ENCODE results near the gene TCF7. TPM values are rescaled to one million over a fixed set of nuclear protein-coding genes. Genes with fewer than 3 reads are reported as not detected.

The TCF7 gene
- total RNA-seq, 1 donor from 2014 or later: 0.55 TPM

- H3K4me1 Mint-ChIP-seq (ENCODE audit: low read depth): peaks cover 7% of the 10 kb centered on the region
- peak overlapping the region; percentile 63 for H3K4me3 Mint-ChIP-seq (ENCODE audit: unreplicated experiment)
- TF ChIP-seq, protein P1, sequence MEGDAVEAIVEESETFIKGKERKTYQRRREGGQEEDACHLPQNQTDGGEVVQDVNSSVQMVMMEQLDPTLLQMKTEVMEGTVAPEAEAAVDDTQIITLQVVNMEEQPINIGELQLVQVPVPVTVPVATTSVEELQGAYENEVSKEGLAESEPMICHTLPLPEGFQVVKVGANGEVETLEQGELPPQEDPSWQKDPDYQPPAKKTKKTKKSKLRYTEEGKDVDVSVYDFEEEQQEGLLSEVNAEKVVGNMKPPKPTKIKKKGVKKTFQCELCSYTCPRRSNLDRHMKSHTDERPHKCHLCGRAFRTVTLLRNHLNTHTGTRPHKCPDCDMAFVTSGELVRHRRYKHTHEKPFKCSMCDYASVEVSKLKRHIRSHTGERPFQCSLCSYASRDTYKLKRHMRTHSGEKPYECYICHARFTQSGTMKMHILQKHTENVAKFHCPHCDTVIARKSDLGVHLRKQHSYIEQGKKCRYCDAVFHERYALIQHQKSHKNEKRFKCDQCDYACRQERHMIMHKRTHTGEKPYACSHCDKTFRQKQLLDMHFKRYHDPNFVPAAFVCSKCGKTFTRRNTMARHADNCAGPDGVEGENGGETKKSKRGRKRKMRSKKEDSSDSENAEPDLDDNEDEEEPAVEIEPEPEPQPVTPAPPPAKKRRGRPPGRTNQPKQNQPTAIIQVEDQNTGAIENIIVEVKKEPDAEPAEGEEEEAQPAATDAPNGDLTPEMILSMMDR (IDR thresholded peaks at IDR 0.05): no peak
- H3K9me3 Mint-ChIP-seq (ENCODE audit: low read depth): no peaks in the 10 kb centered on the region
- H3K36me3 Mint-ChIP-seq (ENCODE audit: low read depth): no peaks in the 10 kb centered on the region
- DNase-seq (ENCODE audit: low spot score): no peak
- no peak overlapping the region for H3K27ac Mint-ChIP-seq (ENCODE audit: unreplicated experiment)
- peaks cover 6% of the 10 kb centered on the region for H3K27me3 Mint-ChIP-seq (ENCODE audit: low read depth)
Observed at GRCh38 chr5:134114886-134115805, 665 bp downstream of the TCF7 start.

- Mint-ChIP-seq H3K36me3 (ENCODE audit: low read depth) (peaks cover 2% of the 10 kb centered on the region), H3K9me3 (ENCODE audit: low read depth) (no peaks in the 10 kb centered on the region), H3K27ac (ENCODE audit: unreplicated experiment) (no peak overlapping the region), H3K4me1 (ENCODE audit: low read depth) (peaks cover 7% of the 10 kb centered on the region), H3K27me3 (ENCODE audit: low read depth) (peaks cover 10% of the 10 kb centered on the region), H3K4me3 (ENCODE audit: unreplicated experiment) (peak overlapping the region; percentile 44)
- TF ChIP-seq, protein P1 (IDR thresholded peaks at IDR 0.05): no peak
- DNase-seq (ENCODE audit: low spot score): no peak
Observed at GRCh38 chr5:134115806-134116175, 1.3 kb downstream of the TCF7 start.

- TF ChIP-seq, protein P1 (IDR thresholded peaks at IDR 0.05): no peak
- peaks cover 2% of the 10 kb centered on the region for H3K36me3 Mint-ChIP-seq (ENCODE audit: low read depth)
- no peak for DNase-seq (ENCODE audit: low spot score)
- H3K9me3 Mint-ChIP-seq (ENCODE audit: low read depth): no peaks in the 10 kb centered on the region
- peaks cover 7% of the 10 kb centered on the region for H3K4me1 Mint-ChIP-seq (ENCODE audit: low read depth)
- H3K27ac Mint-ChIP-seq (ENCODE audit: unreplicated experiment): no peak overlapping the region
- peaks cover 10% of the 10 kb centered on the region for H3K27me3 Mint-ChIP-seq (ENCODE audit: low read depth)
- no peak overlapping the region for H3K4me3 Mint-ChIP-seq (ENCODE audit: unreplicated experiment)
Observed at GRCh38 chr5:134116286-134116685, 1.8 kb downstream of the TCF7 start.

DNA sequence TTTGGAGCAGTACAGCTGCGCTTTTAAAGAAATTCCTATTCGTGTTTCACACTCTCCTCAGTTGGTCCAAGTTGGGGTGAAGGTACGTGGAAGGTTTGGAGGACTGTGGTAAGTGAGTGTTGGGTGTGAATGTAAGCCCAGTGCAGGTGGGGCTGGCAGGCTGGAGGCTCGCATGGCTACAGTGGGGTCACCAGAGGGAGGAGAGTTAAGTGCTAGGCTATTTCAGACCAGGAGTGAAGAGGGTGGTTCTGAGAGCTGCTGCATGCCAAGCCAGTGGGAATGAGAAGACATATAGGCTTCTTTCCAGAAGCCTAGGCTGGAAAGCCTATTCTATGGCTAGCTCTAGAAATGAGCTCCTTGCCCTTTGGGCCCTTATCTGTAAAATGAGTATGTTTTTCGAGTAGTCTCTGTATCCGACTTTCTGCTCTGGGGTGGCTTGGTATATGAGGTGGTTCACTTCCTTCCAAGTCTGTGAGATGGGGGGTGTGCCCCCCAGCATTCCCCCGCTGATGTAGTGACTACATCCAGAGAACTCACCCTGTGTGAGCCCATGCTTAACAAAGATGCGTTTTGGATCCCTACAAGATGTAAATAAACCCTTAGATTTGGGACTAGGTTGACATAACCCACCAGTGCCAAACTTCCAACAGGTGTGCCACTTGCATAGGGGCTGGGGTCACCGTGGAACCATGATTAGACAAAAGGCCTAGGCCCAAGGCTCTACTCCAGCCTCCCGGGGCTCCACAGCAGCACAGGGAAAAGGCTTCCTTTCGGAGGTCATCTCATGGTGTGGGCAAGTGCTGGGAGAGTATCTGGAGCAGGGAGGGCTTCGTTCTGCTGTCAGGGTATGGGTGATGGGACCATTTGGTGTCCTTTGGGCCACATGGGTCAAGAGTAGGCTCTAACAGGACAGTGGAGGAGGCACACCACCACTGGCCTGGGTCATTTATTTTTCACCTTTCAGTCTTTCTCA lies 2.6 kb downstream of the TCF7 start:
- TF ChIP-seq, protein P1 (IDR thresholded peaks at IDR 0.05): no peak
- Mint-ChIP-seq H3K4me3 (ENCODE audit: unreplicated experiment) (no peak overlapping the region), H3K27me3 (ENCODE audit: low read depth) (peaks cover 9% of the 10 kb centered on the region), H3K27ac (ENCODE audit: unreplicated experiment) (no peak overlapping the region), H3K36me3 (ENCODE audit: low read depth) (peaks cover 2% of the 10 kb centered on the region), H3K4me1 (ENCODE audit: low read depth) (peaks cover 7% of the 10 kb centered on the region), H3K9me3 (ENCODE audit: low read depth) (no peaks in the 10 kb centered on the region)
- no peak for DNase-seq (ENCODE audit: low spot score)
